CD4-positive, alpha-beta T cell (primary cell): ENCODE measurements around the gene KCNJ6. TPM values are rescaled to one million over a fixed set of nuclear protein-coding genes. Genes with fewer than 3 reads are reported as not detected.
A peak's percentile ranks its signal among the peaks of the same experiment; 100 is the strongest.

Experiments used
- ATAC-seq: fragments of 200-7000 bp; cut with Tn5 transposase; one replicate; pipeline ENCODE4 v1.10.0; 2022; ENCODE audit warnings: mild to moderate bottlenecking; ENCODE audit not compliant: poor library complexity
- CTCF ChIA-PET: fragments of 350-600 bp; sonication (Branson Sonifier 250); formaldehyde crosslinking; loops from one replicate; lab custom pipeline; 2021; ENCODE audit warnings: antibody characterized with exemption, inconsistent platforms; lab: Charles Lee
- POLR2A ChIA-PET: fragments of 350-600 bp; sonication (Branson Sonifier 250); formaldehyde crosslinking; loops from one replicate; lab custom pipeline; 2021; ENCODE audit warnings: antibody characterized with exemption, inconsistent platforms; lab: Charles Lee
- DNase-seq, 14 experiments: peaks; one replicate each; pipeline ENCODE4 v3.0.0-alpha.2; 2013 to 2020; ENCODE audit warnings: mixed read lengths in 2 of 14
- H3K27ac ChIP-seq, 2 donors: one replicate each; pipeline versions ENCODE4 v1.5.1 to v1.7.0; 2013; ENCODE audit warnings: low read length in 2 of 2, low read depth in 1 of 2, mild to moderate bottlenecking in 1 of 2
- H3K27me3 ChIP-seq, 2 experiments: 1 replicate in 1 of 2; 2 replicates in 1 of 2; pipeline versions ENCODE4 v1.6.1 to v1.7.0; 2013; ENCODE audit warnings: low read length in 2 of 2, control low read depth in 1 of 2, mild to moderate bottlenecking in 1 of 2, moderate library complexity in 1 of 2; ENCODE audit not compliant: insufficient read depth in 2 of 2, control insufficient read depth in 1 of 2
- H3K36me3 ChIP-seq: one replicate; pipeline ENCODE4 v1.6.1; 2013; ENCODE audit warnings: low read length, control low read depth; ENCODE audit not compliant: insufficient read depth
- H3K4me1 ChIP-seq: one replicate; pipeline ENCODE4 v1.6.1; 2013; ENCODE audit warnings: low read length, control low read depth; ENCODE audit not compliant: insufficient read depth
- H3K4me3 ChIP-seq: one replicate; pipeline ENCODE4 v1.5.1; 2013; ENCODE audit warnings: mild to moderate bottlenecking, low read length, moderate library complexity
- H3K9me3 ChIP-seq, 2 experiments: 1 replicate in 1 of 2; 2 replicates in 1 of 2; pipeline versions ENCODE4 v1.6.1 to v1.7.0; 2013; ENCODE audit warnings: low read length in 2 of 2, mild to moderate bottlenecking in 2 of 2, control low read depth in 1 of 2, moderate library complexity in 1 of 2; ENCODE audit not compliant: control insufficient read depth in 1 of 2, insufficient read depth in 1 of 2
- H3K27ac Mint-ChIP-seq: one replicate; pipeline ENCODE4 v1.8.0; 2020; ENCODE audit warnings: mixed read lengths
- H3K27me3 Mint-ChIP-seq: one replicate; pipeline ENCODE4 v1.8.0; 2021; ENCODE audit warnings: mixed read lengths
- H3K36me3 Mint-ChIP-seq: one replicate; pipeline ENCODE4 v1.8.0; 2021; ENCODE audit warnings: low read depth, mixed read lengths
- H3K4me1 Mint-ChIP-seq: one replicate; pipeline ENCODE4 v1.8.0; 2021; ENCODE audit warnings: low read depth, mixed read lengths
- H3K4me3 Mint-ChIP-seq: one replicate; pipeline ENCODE4 v1.8.0; 2020; ENCODE audit warnings: mild to moderate bottlenecking, mixed read lengths
- H3K9me3 Mint-ChIP-seq: one replicate; pipeline ENCODE4 v1.8.0; 2020; ENCODE audit warnings: mixed read lengths
- CTCF ChIP-seq: fragments of 200-600 bp; IDR thresholded peaks from one replicate; pipeline ENCODE4 v1.8.0; 2022; ENCODE audit warnings: antibody characterized with exemption, mild to moderate bottlenecking
- intact Hi-C, 2 experiments: fragments of 100-400 bp; cut with DNase I in 1 of 2; cut with micrococcal nuclease in 1 of 2; formaldehyde crosslinking; loops; one replicate each; pipeline versions ENCODE4 v1.15.1 to v1.9.0; 2023 to 2025; cut with DNase I, micrococcal nuclease
- total RNA-seq, 174 experiments: library from RNA in 2 of 174; stranded (reverse) in 2 of 174; gene quantifications; one replicate each; pipeline ENCODE4 v1.2.3 and lab custom pipeline; 2021 to 2026

Gene KCNJ6
- total RNA-seq, 2 experiments from 2014 or later, result not detected

GRCh38 chr21:37564341-37564923, 351.8 kb downstream of the KCNJ6 start:
- Mint-ChIP-seq H3K4me1 (peaks cover 22% of the 10 kb centered on the region), H3K4me3 (peak overlapping the region; percentile 95), H3K9me3 (no peaks in the 10 kb centered on the region), H3K36me3 (peaks cover 6% of the 10 kb centered on the region), H3K27ac (peak overlapping the region; percentile 98), H3K27me3 (no peaks in the 10 kb centered on the region)
- Histone ChIP-seq H3K9me3 (no peaks in the 10 kb centered on the region), H3K27me3 (no peaks in the 10 kb centered on the region), H3K36me3 (no peaks in the 10 kb centered on the region), H3K27ac (peak overlapping the region; percentile 88 to 97), H3K4me1 (peaks cover 28% of the 10 kb centered on the region), H3K4me3 (peak overlapping the region; percentile 96)
- peak in 13 of 14 experiments; percentile 67 to 94 (median 81) for DNase-seq
- POLR2A ChIA-PET, result interaction anchor here (0.5 to 1.9 kb wide), 24 partner anchors 9 to 1748 kb away, joined by 3 to 49 read pairs (median 4); partner anchors contain the start of genes DYRK1A, MORC3, PIGP and PSMG1
- intact Hi-C loops, result loop anchor here (1.0 to 10.0 kb wide), 5 partner anchors 13 to 1200 kb away; partner anchors contain the start of genes DYRK1A (in 1 of the 2), PIGP (in 1 of the 2), TTC3 (in 1 of the 2) and VPS26C (in 1 of the 2)
- TF ChIP-seq CTCF, result peak; percentile 18
- CTCF ChIA-PET, result interaction anchor here (1.0 to 2.0 kb wide), 11 partner anchors 14 to 598 kb away, joined by 3 to 6 read pairs (median 4); partner anchors contain the start of genes DYRK1A and HLCS
- ATAC-seq, result peak; percentile 77

- Histone ChIP-seq H3K4me1 (peaks cover 28% of the 10 kb centered on the region), H3K36me3 (no peaks in the 10 kb centered on the region), H3K4me3 (peak overlapping the region; percentile 96), H3K27ac (peak overlapping the region; percentile 88 to 97), H3K27me3 (no peaks in the 10 kb centered on the region), H3K9me3 (no peaks in the 10 kb centered on the region)
- peaks cover 6% of the 10 kb centered on the region for H3K36me3 Mint-ChIP-seq
- H3K4me1 Mint-ChIP-seq, result peaks cover 22% of the 10 kb centered on the region
- intact Hi-C loops, result loop anchor here (1.0 to 10.0 kb wide), 7 partner anchors 14 to 1201 kb away; partner anchors contain the start of genes DYRK1A (in 2 of the 2), PIGP (in 1 of the 2), TTC3 (in 1 of the 2) and VPS26C (in 1 of the 2)
- ChIA-PET CTCF (interaction anchor here (0.9 to 2.0 kb wide), 12 partner anchors 15 to 597 kb away, joined by 3 to 6 read pairs (median 4); partner anchors contain the start of genes DYRK1A and HLCS), POLR2A (interaction anchor here (0.5 to 1.9 kb wide), 26 partner anchors 10 to 1749 kb away, joined by 3 to 49 read pairs (median 4); partner anchors contain the start of genes DYRK1A, MORC3, PIGP and PSMG1)
- peak overlapping the region; percentile 98 for H3K27ac Mint-ChIP-seq
- peak; percentile 77 for ATAC-seq
- peak; percentile 50 for TF ChIP-seq CTCF
- peak; percentile 76 to 97 (median 90) for DNase-seq
- no peaks in the 10 kb centered on the region for H3K27me3 Mint-ChIP-seq
- H3K4me3 Mint-ChIP-seq, result peak overlapping the region; percentile 95
- no peaks in the 10 kb centered on the region for H3K9me3 Mint-ChIP-seq
Observed at GRCh38 chr21:37563641-37564340, 352.5 kb downstream of the KCNJ6 start.
